ENCODE measurements around the gene ANGEL1. TPM values are rescaled to one million over a fixed set of nuclear protein-coding genes. Genes with fewer than 3 reads are reported as not detected.

ANGEL1 gene
- polyA plus RNA-seq, 3 donors, result 8.1 to 10.4 (median 8.5) TPM

DNA sequence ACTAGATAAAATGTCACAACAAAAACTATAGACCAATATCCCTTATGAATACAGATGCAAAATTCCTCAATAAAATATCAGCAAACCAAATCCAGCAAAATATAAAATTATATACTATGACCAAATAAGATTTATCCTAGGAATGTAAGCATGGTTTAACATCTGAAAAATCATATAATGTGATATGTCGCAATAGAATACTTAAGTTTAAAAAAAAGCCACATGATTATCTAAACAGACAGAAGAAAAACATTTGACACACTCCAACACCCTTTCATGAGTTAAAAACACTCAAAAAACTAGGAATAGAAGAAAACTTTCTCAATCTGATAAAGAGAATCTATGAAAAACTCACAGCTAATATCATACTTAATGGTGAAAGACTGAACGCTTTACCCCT lies 20.3 kb downstream of the ANGEL1 start:
- no peaks in the 10 kb centered on the region for H3K79me2 ChIP-seq (ENCODE audit: insufficient read depth, low read length)
- intact Hi-C loops (cut with micrococcal nuclease), result no loop called here

GRCh38 chr14:76786601-76787000 lies 26.1 kb downstream of the ANGEL1 start:
- H3K4me3 Mint-ChIP-seq, result no peak overlapping the region
- no peaks in the 10 kb centered on the region for H3K9me3 Mint-ChIP-seq
- no peak for DNase-seq
- no peaks in the 10 kb centered on the region for H3K79me2 ChIP-seq (ENCODE audit: insufficient read depth, low read length)
- H3K9me3 ChIP-seq (replicated peaks in 1 of 2; ENCODE audit: control insufficient read depth in 1 of 2, insufficient read depth in 1 of 2, low read length in 2 of 2), result no peaks in the 10 kb centered on the region
- H3K27ac Mint-ChIP-seq, result peak overlapping the region in 1 of 7 donors; percentile 20
- H3K27ac ChIP-seq (ENCODE audit: low read depth in 1 of 2, low read length in 2 of 2), result no peak overlapping the region
- H3K36me3 ChIP-seq (replicated peaks in 1 of 2; ENCODE audit: control insufficient read depth in 1 of 2, insufficient read depth in 2 of 2, low read length in 2 of 2), result peaks cover 67 to 82% of the 10 kb centered on the region in 2 donors
- no peak overlapping the region for H3K4me3 ChIP-seq (replicated peaks in 1 of 3; ENCODE audit: low read depth in 2 of 3, low read length in 3 of 3)
- TF ChIP-seq CTCF (IDR thresholded peaks at IDR 0.05), result no peak
- H3K4me1 ChIP-seq (ENCODE audit: control insufficient read depth in 1 of 2, insufficient read depth in 2 of 2, low read length in 2 of 2), result peaks cover 10 to 12% of the 10 kb centered on the region in 2 donors
- H4K20me1 ChIP-seq (ENCODE audit: insufficient read depth, low read length), result no peaks in the 10 kb centered on the region
- H3K36me3 Mint-ChIP-seq, result peaks cover 72 to 94% of the 10 kb centered on the region in 2 donors
- no peak overlapping the region for H3K9ac ChIP-seq (ENCODE audit: insufficient read depth, low read length, poor library complexity, severe bottlenecking)
- no peak overlapping the region for H3K4me2 ChIP-seq (replicated peaks; ENCODE audit: extremely low read depth, low read length, poor library complexity, severe bottlenecking)
- H3K4me1 Mint-ChIP-seq, result peaks cover 31% of the 10 kb centered on the region
- no peaks in the 10 kb centered on the region for H3K27me3 ChIP-seq (ENCODE audit: control insufficient read depth in 2 of 2, insufficient read depth in 2 of 2, low read length in 2 of 2)
- intact Hi-C loops (cut with micrococcal nuclease), result no loop called here
- no peaks in the 10 kb centered on the region for H3K27me3 Mint-ChIP-seq (ENCODE audit: low read depth in 3 of 3)
- WGBS (ENCODE audit: insufficient coverage), result 83% methylated on average over 1 of the region's 2 CpGs
- no peak overlapping the region for H2AFZ ChIP-seq (ENCODE audit: insufficient read depth, low read depth, low read length, poor library complexity, severe bottlenecking)

More for the DNA sequence above, 20.3 kb downstream of the ANGEL1 start:
- DNase-seq, result no peak
- peaks cover 52 to 81% of the 10 kb centered on the region in 2 donors for H3K36me3 ChIP-seq (replicated peaks in 1 of 2; ENCODE audit: control insufficient read depth in 1 of 2, insufficient read depth in 2 of 2, low read length in 2 of 2)
- H3K9me3 ChIP-seq (replicated peaks in 1 of 2; ENCODE audit: control insufficient read depth in 1 of 2, insufficient read depth in 1 of 2, low read length in 2 of 2), result no peaks in the 10 kb centered on the region
- Mint-ChIP-seq H3K4me1 (no peaks in the 10 kb centered on the region), H3K4me3 (no peak overlapping the region), H3K27ac (no peak overlapping the region), H3K36me3 (peaks cover 75 to 87% of the 10 kb centered on the region in 2 donors), H3K27me3 (ENCODE audit: low read depth in 3 of 3) (peaks cover 0 to 1% (median 0%) of the 10 kb centered on the region in 3 donors), H3K9me3 (no peaks in the 10 kb centered on the region)
- no peak for TF ChIP-seq CTCF (IDR thresholded peaks at IDR 0.05)
- H3K4me1 ChIP-seq (ENCODE audit: control insufficient read depth in 1 of 2, insufficient read depth in 2 of 2, low read length in 2 of 2), result no peaks in the 10 kb centered on the region
- H3K9ac ChIP-seq (ENCODE audit: insufficient read depth, low read length, poor library complexity, severe bottlenecking), result no peak overlapping the region
- H3K4me2 ChIP-seq (replicated peaks; ENCODE audit: extremely low read depth, low read length, poor library complexity, severe bottlenecking), result no peak overlapping the region
- H3K27me3 ChIP-seq (ENCODE audit: control insufficient read depth in 2 of 2, insufficient read depth in 2 of 2, low read length in 2 of 2), result no peaks in the 10 kb centered on the region
- no peak overlapping the region for H3K27ac ChIP-seq (ENCODE audit: low read depth in 1 of 2, low read length in 2 of 2)
- no CpG with 5 or more reads among the region's 2 CpGs for WGBS (ENCODE audit: insufficient coverage)
- H4K20me1 ChIP-seq (ENCODE audit: insufficient read depth, low read length), result no peaks in the 10 kb centered on the region
- H3K4me3 ChIP-seq (replicated peaks in 1 of 3; ENCODE audit: low read depth in 2 of 3, low read length in 3 of 3), result no peak overlapping the region
- H2AFZ ChIP-seq (ENCODE audit: insufficient read depth, low read depth, low read length, poor library complexity, severe bottlenecking), result no peak overlapping the region
